ENCODE data around the gene HDAC4. TPM values are rescaled to one million over a fixed set of nuclear protein-coding genes. Genes with fewer than 3 reads are reported as not detected.
A peak's percentile ranks its signal among the peaks of the same experiment; 100 is the strongest.

HDAC4 gene
- total and polyA plus RNA-seq, 8 donors, result 1.7 to 98.8 (median 24.5) TPM

DNA sequence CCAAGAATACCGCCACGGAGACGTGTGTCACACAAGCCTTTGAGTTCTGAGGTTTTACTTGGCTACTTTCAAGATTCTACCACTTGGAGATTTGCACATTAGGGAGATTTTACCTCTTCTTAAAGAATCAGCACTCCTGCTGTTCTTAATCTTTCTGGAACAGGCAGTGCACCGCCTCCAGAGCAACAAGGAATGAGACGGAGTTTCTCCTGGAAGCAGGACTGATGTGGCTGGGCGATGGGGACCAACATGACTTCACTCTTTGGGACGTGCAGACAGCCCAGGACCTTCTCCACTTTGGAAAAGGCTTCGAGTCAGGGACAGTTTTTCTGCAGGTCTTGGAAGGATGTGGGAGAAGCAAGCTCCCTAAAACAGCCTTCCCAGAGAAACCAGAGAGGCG lies 255.2 kb downstream of the HDAC4 start:
- no peak for TF ChIP-seq POLR2A (IDR thresholded peaks at IDR 0.05)
- TF ChIP-seq EP300 (IDR thresholded peaks at IDR 0.05), result no peak
- TF ChIP-seq, protein P1, sequence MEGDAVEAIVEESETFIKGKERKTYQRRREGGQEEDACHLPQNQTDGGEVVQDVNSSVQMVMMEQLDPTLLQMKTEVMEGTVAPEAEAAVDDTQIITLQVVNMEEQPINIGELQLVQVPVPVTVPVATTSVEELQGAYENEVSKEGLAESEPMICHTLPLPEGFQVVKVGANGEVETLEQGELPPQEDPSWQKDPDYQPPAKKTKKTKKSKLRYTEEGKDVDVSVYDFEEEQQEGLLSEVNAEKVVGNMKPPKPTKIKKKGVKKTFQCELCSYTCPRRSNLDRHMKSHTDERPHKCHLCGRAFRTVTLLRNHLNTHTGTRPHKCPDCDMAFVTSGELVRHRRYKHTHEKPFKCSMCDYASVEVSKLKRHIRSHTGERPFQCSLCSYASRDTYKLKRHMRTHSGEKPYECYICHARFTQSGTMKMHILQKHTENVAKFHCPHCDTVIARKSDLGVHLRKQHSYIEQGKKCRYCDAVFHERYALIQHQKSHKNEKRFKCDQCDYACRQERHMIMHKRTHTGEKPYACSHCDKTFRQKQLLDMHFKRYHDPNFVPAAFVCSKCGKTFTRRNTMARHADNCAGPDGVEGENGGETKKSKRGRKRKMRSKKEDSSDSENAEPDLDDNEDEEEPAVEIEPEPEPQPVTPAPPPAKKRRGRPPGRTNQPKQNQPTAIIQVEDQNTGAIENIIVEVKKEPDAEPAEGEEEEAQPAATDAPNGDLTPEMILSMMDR (IDR thresholded peaks at IDR 0.05), result no peak
- TF ChIP-seq POLR2AphosphoS5 (IDR thresholded peaks at IDR 0.05), result no peak
- 85 to 94% (median 92%) methylated on average over 8 to 9 of the region's 9 CpGs for WGBS, 5 donors
- Histone ChIP-seq H3K4me1 (peaks cover 0 to 9% (median 5%) of the 10 kb centered on the region in 4 donors), H3K4me3 (no peak overlapping the region), H3K27me3 (no peaks in the 10 kb centered on the region), H3K27ac (no peak overlapping the region), H3K9me3 (no peaks in the 10 kb centered on the region), H3K36me3 (peaks cover 28 to 94% (median 88%) of the 10 kb centered on the region in 4 donors)
- intact Hi-C loops (cut with DNase I; ENCODE audit: low total_unique reads), result no loop called here
- no peak for DNase-seq

GRCh38 chr2:239145106-239145505 lies 255.7 kb downstream of the HDAC4 start:
- intact Hi-C loops (cut with DNase I; ENCODE audit: low total_unique reads), result no loop called here
- Histone ChIP-seq H3K9me3 (no peaks in the 10 kb centered on the region), H3K4me3 (no peak overlapping the region), H3K27me3 (no peaks in the 10 kb centered on the region), H3K27ac (no peak overlapping the region), H3K4me1 (peaks cover 0 to 9% (median 5%) of the 10 kb centered on the region in 4 donors), H3K36me3 (peaks cover 28 to 97% (median 92%) of the 10 kb centered on the region in 4 donors)
- DNase-seq, result no peak
- TF ChIP-seq POLR2AphosphoS5 (IDR thresholded peaks at IDR 0.05) (no peak), EP300 (IDR thresholded peaks at IDR 0.05) (no peak), POLR2A (IDR thresholded peaks at IDR 0.05) (no peak)
- TF ChIP-seq, protein P1 (IDR thresholded peaks at IDR 0.05), result no peak
- 93 to 96% (median 94%) methylated on average over 14 to 15 of the region's 15 CpGs for WGBS, 5 donors

DNA sequence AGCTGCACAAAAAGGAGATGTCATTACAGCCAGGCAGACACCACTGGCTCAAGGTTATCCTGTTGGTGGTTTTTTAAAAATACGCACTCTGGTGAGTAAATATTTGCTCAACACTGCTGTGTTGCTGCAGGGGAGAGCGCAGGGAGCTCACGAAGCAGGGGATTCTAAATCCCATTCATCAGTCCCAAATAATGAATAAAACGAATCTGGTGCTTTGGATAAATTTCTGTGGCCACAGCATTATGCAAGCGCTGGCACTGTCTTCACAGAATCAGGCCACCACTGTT lies 256.2 kb downstream of the HDAC4 start:
- H3K9me3 ChIP-seq, result no peaks in the 10 kb centered on the region
- intact Hi-C loops (cut with DNase I; ENCODE audit: low total_unique reads), result no loop called here
- peaks cover 28 to 100% (median 94%) of the 10 kb centered on the region in 4 donors for H3K36me3 ChIP-seq
- no peaks in the 10 kb centered on the region for H3K27me3 ChIP-seq
- peaks cover 0 to 9% (median 5%) of the 10 kb centered on the region in 4 donors for H3K4me1 ChIP-seq
- TF ChIP-seq POLR2A (IDR thresholded peaks at IDR 0.05), result no peak
- no peak for TF ChIP-seq POLR2AphosphoS5 (IDR thresholded peaks at IDR 0.05)
- TF ChIP-seq, protein P1 (IDR thresholded peaks at IDR 0.05), result no peak
- no peak for TF ChIP-seq EP300 (IDR thresholded peaks at IDR 0.05)
- H3K27ac ChIP-seq, result no peak overlapping the region
- H3K4me3 ChIP-seq, result no peak overlapping the region
- WGBS, 5 donors, result 43 to 71% (median 65%) methylated on average over 5 of the region's 5 CpGs
- no peak for DNase-seq

DNA sequence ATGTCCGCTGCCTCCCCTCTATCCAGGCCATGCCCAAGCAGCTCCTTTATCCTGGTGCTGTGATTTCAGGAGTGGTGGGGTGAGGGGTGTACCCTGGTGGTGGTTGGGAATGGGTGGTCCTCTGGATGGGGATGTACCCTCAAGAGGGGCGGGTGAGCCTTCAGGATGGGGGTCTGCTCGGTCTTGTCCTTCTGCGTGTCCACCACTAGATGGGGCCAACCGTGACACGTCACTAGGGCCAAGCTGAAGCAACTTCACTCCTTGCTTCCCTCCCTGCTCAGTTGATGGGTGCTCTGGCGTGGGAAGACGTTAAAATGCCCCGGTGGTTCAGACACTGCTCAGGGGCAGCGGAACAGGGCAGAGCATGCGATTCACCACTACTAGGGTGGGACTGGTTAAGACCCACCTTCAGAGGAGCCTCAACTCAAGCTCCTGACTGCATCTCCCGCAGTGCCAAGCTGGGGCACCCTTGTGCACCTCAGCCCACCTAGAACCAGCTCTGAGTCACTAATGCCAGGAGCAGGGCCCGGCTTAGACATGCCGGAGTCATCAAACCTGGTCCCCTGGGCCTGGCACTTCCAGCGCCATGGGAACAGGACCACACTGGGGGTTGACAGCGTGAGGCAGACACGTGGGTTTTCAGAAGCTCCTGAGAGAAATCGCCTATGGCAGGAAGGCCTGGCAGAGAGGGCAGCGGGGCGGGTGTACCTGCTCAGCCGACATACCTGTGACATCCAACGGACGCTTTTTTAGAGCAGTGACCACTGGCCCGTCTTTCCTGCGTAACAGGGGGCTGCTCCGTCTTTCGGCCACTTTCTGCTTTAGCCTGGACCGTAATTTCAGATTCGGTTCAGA lies 256.7 kb downstream of the HDAC4 start:
- Histone ChIP-seq H3K27me3 (no peaks in the 10 kb centered on the region), H3K36me3 (peaks cover 34 to 100% (median 94%) of the 10 kb centered on the region in 4 donors), H3K9me3 (no peaks in the 10 kb centered on the region), H3K4me3 (no peak overlapping the region), H3K4me1 (peaks cover 0 to 9% (median 5%) of the 10 kb centered on the region in 4 donors), H3K27ac (peak overlapping the region in 1 of 5 donors; percentile 58)
- TF ChIP-seq, protein P1 (IDR thresholded peaks at IDR 0.05), result peak in 5 of 7 experiments; percentile 44 to 52 (median 47)
- no peak for TF ChIP-seq POLR2A (IDR thresholded peaks at IDR 0.05)
- intact Hi-C loops (cut with DNase I; ENCODE audit: low total_unique reads), result no loop called here
- peak in 1 of 2 donors; percentile 78 for DNase-seq
- WGBS, 5 donors, result 83 to 88% (median 84%) methylated on average over 25 to 29 of the region's 29 CpGs

Measured in stomach (tissue), 9 donors.